H1 (cell line): Measurements from ENCODE around the gene MDK. TPM values are rescaled to one million over a fixed set of nuclear protein-coding genes. Genes with fewer than 3 reads are reported as not detected.

Experiments used
- ASH2L ChIP-seq: fragments of 200-600, 300-600 bp; sonication (generic); IDR thresholded peaks from one replicate; pipeline ENCODE4 v1.7.1; 2017; ENCODE audit warnings: low read length
- ATF2 ChIP-seq: IDR thresholded peaks from 2 replicates; pipeline ENCODE4 v1.6.1; 2012; ENCODE audit warnings: low read length, inconsistent platforms
- ATF3 ChIP-seq: IDR thresholded peaks from 2 replicates; pipeline ENCODE4 v1.6.1; 2011; ENCODE audit warnings: low read depth, mild to moderate bottlenecking, low read length; ENCODE audit not compliant: insufficient read depth
- CHD2 ChIP-seq: IDR thresholded peaks from 2 replicates; pipeline ENCODE4 v1.6.1; 2012; ENCODE audit warnings: low read length, improper control_type of control experiment
- CREB1 ChIP-seq: IDR thresholded peaks from 2 replicates; pipeline ENCODE4 v1.6.1; 2012; ENCODE audit warnings: inconsistent platforms
- EP300 ChIP-seq, 2 experiments: IDR thresholded peaks; 1 replicate in 1 of 2; 2 replicates in 1 of 2; pipeline ENCODE4 v1.6.1; 2011 to 2012; ENCODE audit warnings: low read depth in 2 of 2, low read length in 2 of 2, mild to moderate bottlenecking in 2 of 2, borderline replicate concordance in 1 of 2, inconsistent platforms in 1 of 2, moderate library complexity in 1 of 2
- KDM1A ChIP-seq: fragments of 200-600, 300-600 bp; sonication (generic); IDR thresholded peaks from 2 replicates; pipeline ENCODE4 v1.7.1; 2016; ENCODE audit warnings: mild to moderate bottlenecking, low read length, borderline replicate concordance
- NANOG ChIP-seq: IDR thresholded peaks from 2 replicates; pipeline ENCODE4 v1.6.1; 2011; ENCODE audit warnings: low read length, low read depth, mild to moderate bottlenecking, inconsistent platforms; ENCODE audit not compliant: insufficient read depth, poor library complexity, severe bottlenecking
- NRF1 ChIP-seq: IDR thresholded peaks from 2 replicates; pipeline ENCODE4 v1.6.1; 2011; ENCODE audit warnings: mild to moderate bottlenecking, low read depth, low read length, improper control_type of control experiment
- RAD21 ChIP-seq, 2 experiments: IDR thresholded peaks in 1 of 2; conservative IDR thresholded peaks in 1 of 2; 2 replicates each; pipeline ENCODE4 v1.6.1; 2011; ENCODE audit warnings: low read depth in 2 of 2, low read length in 2 of 2, improper control_type of control experiment in 1 of 2, inconsistent platforms in 1 of 2, mild to moderate bottlenecking in 1 of 2, moderate library complexity in 1 of 2
- RBBP5 ChIP-seq: IDR thresholded peaks from 2 replicates; pipeline ENCODE4 v1.7.1; 2012; ENCODE audit warnings: low read depth, mild to moderate bottlenecking, inconsistent platforms, low read length, moderate library complexity, borderline replicate concordance
- SIN3A ChIP-seq, 2 experiments: IDR thresholded peaks in 1 of 2; conservative IDR thresholded peaks in 1 of 2; 2 replicates each; pipeline ENCODE4 v1.6.1; 2011 to 2012; ENCODE audit warnings: low read length in 2 of 2, improper control_type of control experiment in 1 of 2, low read depth in 1 of 2, mild to moderate bottlenecking in 1 of 2
- SIRT6 ChIP-seq: IDR thresholded peaks from one replicate; pipeline ENCODE4 v1.7.1; 2012; ENCODE audit warnings: low read length, inconsistent platforms
- SP4 ChIP-seq: IDR thresholded peaks from 2 replicates; pipeline ENCODE4 v1.6.1; 2012; ENCODE audit warnings: low read length, inconsistent platforms
- TBP ChIP-seq: IDR thresholded peaks from 2 replicates; pipeline ENCODE4 v1.6.1; 2011; ENCODE audit warnings: low read depth, low read length, improper control_type of control experiment
- polyA plus RNA-seq, 7 experiments: library from polyadenylated mRNA; depleted of rRNA in 3 of 7; stranded (reverse) in 5 of 7; unstranded in 2 of 7; fragments of >200 nt in 5 of 7; fragments of 200-250 nt in 2 of 7; gene quantifications; 1 replicate in 5 of 7; 2 replicates in 1 of 7; 4 replicates in 1 of 7; pipeline versions ENCODE4 v1.2.1 to v1.2.3, GENCODE V29; 2011 to 2013; ENCODE audit warnings: missing spikeins in 2 of 7, mixed read lengths in 2 of 7
- total RNA-seq: library from RNA; stranded (reverse); fragmentation: NEBNext Ultra II Directional; extraction: Animal tissue kit (Norgen Biotek cat#: 25700); gene quantifications from 2 replicates; pipeline ENCODE4 v1.2.1, GENCODE V29; 2021

MDK gene
- total and polyA plus RNA-seq, 2 of the 8 experiments (the other 6 are each of a cell fraction or from before 2014, with no cell fraction given) = 309 to 606 TPM

GRCh38 chr11:46369458-46370152 is 11.9 kb upstream of the MDK start (continued):
- TF ChIP-seq ATF3 (no peak), ATF2 (no peak), SIN3A (conservative IDR thresholded peaks at IDR 0.05 in 1 of 2, IDR thresholded peaks at IDR 0.05 in 1 of 2; ENCODE audit: low read depth in 1 of 2, low read length in 2 of 2) (no peak), TBP (no peak), SP4 (no peak), SIRT6 (no peak), CHD2 (no peak), RAD21 (IDR thresholded peaks at IDR 0.05 in 1 of 2, conservative IDR thresholded peaks at IDR 0.05 in 1 of 2; ENCODE audit: low read depth in 2 of 2, low read length in 2 of 2) (peak; percentile 52 to 68), NANOG (no peak), ASH2L (no peak), NRF1 (no peak), KDM1A (no peak), EP300 (IDR thresholded peaks at IDR 0.05; ENCODE audit: borderline replicate concordance in 1 of 2, low read depth in 2 of 2, low read length in 2 of 2) (no peak), CREB1 (no peak), RBBP5 (no peak)
